Keratinocyte (primary cell): ENCODE data around the gene NIF3L1. TPM values are rescaled to one million over a fixed set of nuclear protein-coding genes. Genes with fewer than 3 reads are reported as not detected.

Experiments used
- DNase-seq: peaks from one replicate; pipeline ENCODE4 v3.0.0-alpha.2; 2011; ENCODE audit warnings: low read depth, missing footprints, low spot score
- FAIRE-seq: peaks from 2 replicates; lab custom pipeline; 2011; peaks lifted over from hg19 to GRCh38; lab: Jason Lieb, UNC
- H2AFZ ChIP-seq: 2 replicates; pipeline ENCODE4 v1.6.0; 2012; ENCODE audit warnings: low read length, control low read depth, inconsistent platforms; ENCODE audit not compliant: control insufficient read depth
- H3K27ac ChIP-seq: 2 replicates; pipeline ENCODE4 v1.5.1; 2011; ENCODE audit warnings: low read length; ENCODE audit not compliant: control insufficient read depth, insufficient read depth
- H3K27me3 ChIP-seq: 3 replicates; pipeline ENCODE4 v1.6.0; 2011; ENCODE audit warnings: low read length; ENCODE audit not compliant: control insufficient read depth, insufficient read depth; ENCODE audit errors: extremely low read depth
- H3K36me3 ChIP-seq, 2 experiments: 2 replicates in 1 of 2; 3 replicates in 1 of 2; pipeline ENCODE4 v1.5.1; 2011; ENCODE audit warnings: low read length in 2 of 2, mild to moderate bottlenecking in 1 of 2; ENCODE audit not compliant: control insufficient read depth in 2 of 2, insufficient read depth in 2 of 2; ENCODE audit errors: extremely low read depth in 1 of 2
- H3K4me1 ChIP-seq: 3 replicates; pipeline ENCODE4 v1.5.1; 2011; ENCODE audit warnings: low read length; ENCODE audit not compliant: control insufficient read depth, insufficient read depth; ENCODE audit errors: extremely low read depth
- H3K4me2 ChIP-seq: 3 replicates; pipeline ENCODE4 v1.6.0; 2011; ENCODE audit warnings: low read depth, low read length; ENCODE audit not compliant: control insufficient read depth, insufficient read depth; ENCODE audit errors: extremely low read depth
- H3K4me3 ChIP-seq, 3 experiments: fragments of 200-600 bp in 1 of 3; sonication (generic) in 1 of 3; 2 replicates in 2 of 3; 3 replicates in 1 of 3; pipeline ENCODE4 v1.5.1; 2011 to 2016; ENCODE audit warnings: low read length in 3 of 3, mild to moderate bottlenecking in 3 of 3, control low read depth in 2 of 3, inconsistent platforms in 1 of 3, low read depth in 1 of 3, mixed read lengths in 1 of 3, mixed run types in 1 of 3, moderate library complexity in 1 of 3; ENCODE audit not compliant: control insufficient read depth in 2 of 3, insufficient read depth in 2 of 3; ENCODE audit errors: extremely low read depth in 1 of 3
- H3K79me2 ChIP-seq: 2 replicates; pipeline ENCODE4 v1.6.0; 2012; ENCODE audit warnings: low read length; ENCODE audit not compliant: control insufficient read depth, insufficient read depth
- H3K9ac ChIP-seq: 3 replicates; pipeline ENCODE4 v1.6.0; 2011; ENCODE audit warnings: low read length; ENCODE audit not compliant: control insufficient read depth, insufficient read depth; ENCODE audit errors: extremely low read depth
- H3K9me1 ChIP-seq: 3 replicates; pipeline ENCODE4 v1.6.0; 2011; ENCODE audit warnings: low read length; ENCODE audit not compliant: control insufficient read depth, insufficient read depth; ENCODE audit errors: extremely low read depth
- H3K9me3 ChIP-seq: 2 replicates; pipeline ENCODE4 v1.5.1; 2012; ENCODE audit warnings: low read depth, low read length; ENCODE audit not compliant: control insufficient read depth
- H4K20me1 ChIP-seq: 3 replicates; pipeline ENCODE4 v1.6.0; 2011; ENCODE audit warnings: low read length; ENCODE audit not compliant: control insufficient read depth, insufficient read depth; ENCODE audit errors: extremely low read depth
- CTCF ChIP-seq, 3 experiments: IDR thresholded peaks in 1 of 3; conservative IDR thresholded peaks in 1 of 3; optimal IDR thresholded peaks in 1 of 3; 2 replicates in 2 of 3; 3 replicates in 1 of 3; pipeline versions ENCODE3 to v1.5.1; 2011; ENCODE audit warnings: low read length in 3 of 3, mild to moderate bottlenecking in 3 of 3, moderate library complexity in 2 of 3, control low read depth in 1 of 3, inconsistent platforms in 1 of 3; ENCODE audit not compliant: insufficient read depth in 2 of 3; ENCODE audit errors: extremely low read depth in 1 of 3
- EZH2 ChIP-seq: IDR thresholded peaks from one replicate; pipeline ENCODE4 v1.6.1; 2012; ENCODE audit warnings: inconsistent platforms, mild to moderate bottlenecking, low read length, moderate library complexity
- dilution Hi-C: fragments of 300-500 bp; cut with MboI; formaldehyde crosslinking; loops from one replicate; pipeline ENCODE4 v1.7.0; 2020; ENCODE audit warnings: low sequenced_read_pairs; ENCODE audit not compliant: extremely low pct_ligation_motif_present
- polyA plus RNA-seq, 5 experiments: library from polyadenylated mRNA; depleted of rRNA in 3 of 5; stranded (reverse) in 3 of 5; stranded (forward) in 1 of 5; unstranded in 1 of 5; fragments of >200 nt; gene quantifications; 1 replicate in 1 of 5; 2 replicates in 3 of 5; 3 replicates in 1 of 5; pipeline versions ENCODE4 v1.2.1 to v1.2.3, GENCODE V29; 2011 to 2012; ENCODE audit warnings: missing spikeins in 2 of 5, low read depth in 1 of 5, low replicate concordance in 1 of 5

The NIF3L1 gene
- polyA plus RNA-seq, 1 donor (not counting 4 experiments of a cell fraction or from before 2014, with no cell fraction given): 67.1 TPM

DNA sequence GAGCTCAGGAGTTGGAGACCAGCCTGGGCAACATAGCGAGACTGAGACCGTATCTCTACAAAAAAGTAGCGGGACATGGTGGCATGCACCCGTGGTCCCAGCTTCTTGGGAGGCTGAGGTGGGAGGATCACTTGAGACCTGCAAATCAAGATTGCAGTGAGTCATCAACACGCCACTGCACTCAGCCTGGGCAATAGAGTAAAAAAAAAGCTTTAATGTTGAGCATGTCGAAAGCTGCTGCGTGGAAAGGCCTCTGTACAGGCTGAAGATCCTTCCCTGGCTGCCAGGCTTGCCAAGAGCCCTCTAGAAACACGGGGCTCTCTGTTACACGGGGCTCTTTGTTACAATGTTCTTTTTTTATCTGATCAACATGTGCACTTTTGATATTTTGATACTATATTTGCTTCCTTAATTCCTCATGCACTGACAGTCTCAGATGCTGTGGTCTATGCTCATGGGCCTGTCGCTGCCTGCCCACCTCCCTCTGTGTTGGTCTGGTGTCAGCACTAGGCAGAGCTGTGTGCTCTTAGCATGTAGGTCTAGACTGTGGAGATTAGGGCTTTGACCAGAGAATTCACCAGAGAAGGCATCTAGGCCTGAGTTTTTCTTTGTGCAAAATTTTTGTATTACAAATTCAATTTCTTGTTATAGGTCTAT lies 43.4 kb upstream of the NIF3L1 start:
- no peaks in the 10 kb centered on the region for H3K36me3 ChIP-seq
- peak overlapping the region; percentile 30 for H3K4me2 ChIP-seq
- dilution Hi-C loops: no loop called here
- no peak for TF ChIP-seq EZH2
- no peak for TF ChIP-seq CTCF (optimal IDR thresholded peaks at IDR 0.05 in 1 of 3, IDR thresholded peaks at IDR 0.05 in 1 of 3, conservative IDR thresholded peaks at IDR 0.05 in 1 of 3; ENCODE audit: extremely low read depth in 1 of 3, insufficient read depth in 2 of 3, low read length in 3 of 3)
- no peak overlapping the region for H3K9ac ChIP-seq
- H3K4me3 ChIP-seq: no peak overlapping the region
- peak overlapping the region; percentile 5 for H3K27ac ChIP-seq
- peak overlapping the region; percentile 76 for H2AFZ ChIP-seq
- H3K9me1 ChIP-seq: no peaks in the 10 kb centered on the region
- peaks cover 4% of the 10 kb centered on the region for H3K4me1 ChIP-seq
- H3K79me2 ChIP-seq: no peaks in the 10 kb centered on the region
- no peaks in the 10 kb centered on the region for H3K27me3 ChIP-seq
- no peaks in the 10 kb centered on the region for H4K20me1 ChIP-seq
- H3K9me3 ChIP-seq: no peaks in the 10 kb centered on the region
- FAIRE-seq (peak; percentile 73), DNase-seq (no peak)

DNA sequence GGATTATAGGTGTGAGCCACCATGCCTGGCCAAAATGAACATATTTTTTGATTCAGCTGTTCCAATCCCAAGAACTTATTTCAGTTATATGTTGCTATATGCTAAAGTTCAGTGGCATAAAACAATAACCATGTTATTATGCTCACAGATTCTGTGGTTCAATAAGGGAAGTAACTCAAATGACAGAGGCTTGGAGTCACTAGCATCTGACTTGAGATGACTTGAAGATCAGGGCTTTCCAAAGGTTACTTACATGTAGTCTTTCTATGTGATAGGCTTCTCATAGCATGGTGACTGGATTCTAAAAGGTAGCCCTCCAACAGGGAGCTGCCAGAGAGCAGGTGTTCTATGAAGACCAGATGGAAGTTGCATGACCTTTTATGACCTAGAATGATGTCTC lies 41.9 kb upstream of the NIF3L1 start:
- Histone ChIP-seq H3K9ac (no peak overlapping the region), H3K4me1 (peaks cover 4% of the 10 kb centered on the region), H2AFZ (no peak overlapping the region), H3K36me3 (peaks cover 2 to 11% of the 10 kb centered on the region in 2 experiments), H3K27me3 (no peaks in the 10 kb centered on the region), H3K4me2 (no peak overlapping the region), H4K20me1 (no peaks in the 10 kb centered on the region), H3K9me1 (no peaks in the 10 kb centered on the region), H3K9me3 (no peaks in the 10 kb centered on the region), H3K4me3 (no peak overlapping the region), H3K79me2 (no peaks in the 10 kb centered on the region), H3K27ac (no peak overlapping the region)
- dilution Hi-C loops: no loop called here
- no peak for FAIRE-seq
- TF ChIP-seq CTCF (optimal IDR thresholded peaks at IDR 0.05 in 1 of 3, IDR thresholded peaks at IDR 0.05 in 1 of 3, conservative IDR thresholded peaks at IDR 0.05 in 1 of 3; ENCODE audit: extremely low read depth in 1 of 3, insufficient read depth in 2 of 3, low read length in 3 of 3) (no peak), EZH2 (no peak)
- DNase-seq: no peak
